COLO829 (cell line): Measurements from ENCODE around the gene MYNN.
"Not testable (repeated sequence)": the region's sequence is repeated elsewhere in the genome, so short reads cannot be mapped to it uniquely, and the experiment has no call there.

Source experiments
- DNase-seq: peaks from one replicate; pipeline ENCODE4 v3.0.0; 2012; ENCODE audit warnings: low spot score

MYNN gene

GRCh38 chr3:169772897-169773816 is at the start of gene MYNN:
TSS of gene MYNN (plus strand) at chr3:169773396. CDS start at chr3:169774296, 900 bp downstream.
- peak; percentile 63 for DNase-seq

- DNase-seq: not testable (repeated sequence)
Observed at GRCh38 chr3:169731857-169732256, 41.3 kb upstream of the MYNN start.

GRCh38 chr3:169739067-169739466 is 34.1 kb upstream of the MYNN start:
- DNase-seq: no peak

- no peak for DNase-seq
Observed at GRCh38 chr3:169744366-169745054, 28.7 kb upstream of the MYNN start.

GRCh38 chr3:169746924-169747323 is 26.3 kb upstream of the MYNN start:
- no peak for DNase-seq

GRCh38 chr3:169748670-169749069 is 24.5 kb upstream of the MYNN start:
- no peak for DNase-seq

GRCh38 chr3:169750665-169751064 is 22.5 kb upstream of the MYNN start:
- DNase-seq: no peak

GRCh38 chr3:169751875-169752274 is 21.3 kb upstream of the MYNN start:
- DNase-seq: no peak

- DNase-seq: no peak
Observed at GRCh38 chr3:169754711-169755110, 18.5 kb upstream of the MYNN start.

GRCh38 chr3:169755488-169755887 is 17.7 kb upstream of the MYNN start:
- DNase-seq: no peak

- no peak for DNase-seq
Observed at GRCh38 chr3:169758359-169758994, 14.7 kb upstream of the MYNN start.

- DNase-seq: no peak
Observed at GRCh38 chr3:169759256-169759655, 13.9 kb upstream of the MYNN start.

GRCh38 chr3:169760479-169760878 is 12.7 kb upstream of the MYNN start:
- DNase-seq: peak; percentile 43

- DNase-seq: no peak
Observed at GRCh38 chr3:169764312-169764881, 8.8 kb upstream of the MYNN start.

- DNase-seq: peak; percentile 60
Observed at GRCh38 chr3:169764882-169765612, 8.1 kb upstream of the MYNN start, which contains the start of gene TERC. TSS of gene TERC (minus strand) at chr3:169765060.

- peak; percentile 20 for DNase-seq
Observed at GRCh38 chr3:169769287-169770181, 3.7 kb upstream of the MYNN start, which contains the start of gene ACTRT3. TSS of gene ACTRT3 (minus strand) at chr3:169769561. CDS start at chr3:169769520, 41 bp downstream.

GRCh38 chr3:169771497-169772304 is 1.5 kb upstream of the MYNN start:
- peak; percentile 27 for DNase-seq

- peak; percentile 70 for DNase-seq
Observed at GRCh38 chr3:169772305-169772896, 795 bp upstream of the MYNN start.

- no peak for DNase-seq
Observed at GRCh38 chr3:169774186-169774585, 990 bp downstream of the MYNN start.
